ENCODE measurements around the gene HSD11B1L. TPM values are rescaled to one million over a fixed set of nuclear protein-coding genes. Genes with fewer than 3 reads are reported as not detected.

The HSD11B1L gene
- total and polyA plus RNA-seq, 2 donors (not counting 3 experiments of a cell fraction or from before 2014, with no cell fraction given) = 4.4 to 9.1 TPM

DNA sequence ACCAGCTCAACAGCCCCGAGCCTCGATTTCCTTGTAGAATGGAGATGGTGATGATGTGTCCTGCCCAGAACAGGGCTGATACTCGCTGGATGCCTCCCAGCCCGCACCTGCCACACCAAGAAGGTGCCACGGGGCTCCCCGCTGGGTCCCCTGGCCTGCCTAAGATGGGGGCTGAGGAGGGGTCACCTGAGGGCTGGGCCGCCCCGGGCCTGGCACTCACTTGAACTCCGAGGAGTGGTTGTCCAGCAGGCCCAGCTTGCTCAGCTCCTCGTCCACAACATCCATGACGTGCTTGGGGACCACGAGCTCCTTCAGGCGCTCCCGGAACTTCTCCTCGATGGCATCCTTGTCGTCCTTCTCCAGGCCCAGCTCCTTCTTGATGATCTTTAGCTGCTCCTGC is 24.7 kb downstream of the HSD11B1L start:
- no peak overlapping the region for H3K4me2 ChIP-seq (ENCODE audit: insufficient read depth, low read length)
- no TSS peak for BruUV-seq (replicated peaks)
- no peaks in the 10 kb centered on the region for H3K79me2 ChIP-seq (ENCODE audit: control insufficient read depth, insufficient read depth, low read length)
- no peak overlapping the region for H3K27ac ChIP-seq (ENCODE audit: insufficient read depth, low read depth, low read length)
- H3K4me3 ChIP-seq (replicated peaks in 1 of 3; ENCODE audit: insufficient read depth in 1 of 3, low read depth in 1 of 3, low read length in 3 of 3) = no peak overlapping the region
- no peaks in the 10 kb centered on the region for H3K9me3 ChIP-seq (replicated peaks; ENCODE audit: control insufficient read depth, insufficient read depth, low read length)
- H2AFZ ChIP-seq (ENCODE audit: low read depth, low read length) = no peak overlapping the region
- no peaks in the 10 kb centered on the region for H3K9me1 ChIP-seq (replicated peaks; ENCODE audit: control insufficient read depth, extremely low read depth, insufficient read depth, low read length)
- DNase-seq (ENCODE audit: low read depth, low spot score) = no peak
- intact Hi-C loops (cut with micrococcal nuclease) (no loop called here), dilution Hi-C loops (cut with MboI; ENCODE audit: extremely low pct_ligation_motif_present, low sequenced_read_pairs) (no loop called here)
- H3K36me3 ChIP-seq (ENCODE audit: control insufficient read depth in 2 of 2, extremely low read depth in 1 of 2, insufficient read depth in 2 of 2, low read length in 2 of 2) = peaks cover 11 to 40% of the 10 kb centered on the region in 2 experiments
- TF ChIP-seq POLR2A (IDR thresholded peaks at IDR 0.05; ENCODE audit: low read depth, low read length) = no peak
- no peak for TF ChIP-seq GATA2 (IDR thresholded peaks at IDR 0.05; ENCODE audit: insufficient read depth, insufficient read length, low read depth, low read length)
- no peak for TF ChIP-seq EZH2 (IDR thresholded peaks at IDR 0.05; ENCODE audit: borderline replicate concordance, low read depth, low read length, severe bottlenecking)
- no peak for TF ChIP-seq POLR2AphosphoS5 (IDR thresholded peaks at IDR 0.05; ENCODE audit: insufficient read depth, low read depth, low read length)
- TF ChIP-seq JUN (IDR thresholded peaks at IDR 0.05; ENCODE audit: borderline replicate concordance, insufficient read depth, insufficient read length, low read depth) = no peak
- TF ChIP-seq FOS (IDR thresholded peaks at IDR 0.05; ENCODE audit: borderline replicate concordance, insufficient read depth, low read length) = no peak
- H3K27me3 ChIP-seq (ENCODE audit: control insufficient read depth in 2 of 2, insufficient read depth in 2 of 2, low read length in 2 of 2) = no peaks in the 10 kb centered on the region
- FAIRE-seq = no peak
- H3K4me1 ChIP-seq (ENCODE audit: control insufficient read depth, extremely low read depth, insufficient read depth, low read length) = peaks cover 2% of the 10 kb centered on the region
- no peaks in the 10 kb centered on the region for H4K20me1 ChIP-seq (replicated peaks; ENCODE audit: control insufficient read depth, extremely low read depth, insufficient read depth, low read length)
- POLR2A ChIA-PET = no interaction called here
- CTCF ChIA-PET = interaction anchor here (0.6 kb wide), 1 partner anchor 16 kb away, joined by 3 read pairs; the partner anchor contains the start of gene RPL36
- no peak overlapping the region for H3K9ac ChIP-seq (replicated peaks; ENCODE audit: extremely low read depth, insufficient read depth, low read length)

DNA sequence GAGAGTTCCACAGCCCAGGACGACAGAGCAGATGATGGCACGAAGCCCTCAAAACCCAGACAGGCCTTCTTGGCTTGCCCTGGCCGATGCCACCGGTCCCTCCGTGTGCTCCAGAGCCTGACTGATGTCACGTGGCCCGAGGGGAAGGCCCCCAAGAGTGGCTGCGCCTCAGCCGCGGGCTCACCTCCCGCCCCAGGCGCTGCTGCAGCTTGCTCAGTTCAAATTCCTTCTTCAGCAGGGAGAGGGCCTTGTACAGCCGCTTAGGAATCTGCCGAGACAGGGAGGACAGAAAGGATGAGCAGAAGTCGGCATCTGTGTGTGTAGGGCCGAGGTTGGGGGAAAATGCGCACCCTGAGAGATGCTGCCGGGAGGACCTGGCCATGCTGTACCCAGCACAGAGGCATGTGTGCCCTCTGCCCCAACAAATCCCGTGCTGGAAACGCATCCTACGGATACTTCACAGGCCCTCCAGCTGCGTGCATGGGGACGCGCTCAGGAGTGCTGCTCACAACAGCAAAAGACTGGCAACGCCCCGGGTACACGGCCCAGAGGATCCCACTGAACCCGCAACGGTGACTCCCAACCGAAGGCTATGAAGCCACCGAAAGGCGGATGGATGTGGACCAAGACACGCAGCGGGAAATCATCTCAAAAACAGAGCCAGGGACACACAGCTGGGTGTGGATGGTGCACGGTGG is 26.2 kb downstream of the HSD11B1L start:
- TF ChIP-seq POLR2A (IDR thresholded peaks at IDR 0.05; ENCODE audit: low read depth, low read length) = no peak
- TF ChIP-seq POLR2AphosphoS5 (IDR thresholded peaks at IDR 0.05; ENCODE audit: insufficient read depth, low read depth, low read length) = peak; percentile 18
- peaks cover 2% of the 10 kb centered on the region for H3K4me1 ChIP-seq (ENCODE audit: control insufficient read depth, extremely low read depth, insufficient read depth, low read length)
- dilution Hi-C loops (cut with MboI; ENCODE audit: extremely low pct_ligation_motif_present, low sequenced_read_pairs) (no loop called here), intact Hi-C loops (cut with micrococcal nuclease) (no loop called here)
- no peak overlapping the region for H3K9ac ChIP-seq (replicated peaks; ENCODE audit: extremely low read depth, insufficient read depth, low read length)
- no peak overlapping the region for H2AFZ ChIP-seq (ENCODE audit: low read depth, low read length)
- H3K4me3 ChIP-seq (replicated peaks in 1 of 3; ENCODE audit: insufficient read depth in 1 of 3, low read depth in 1 of 3, low read length in 3 of 3) = no peak overlapping the region
- DNase-seq (ENCODE audit: low read depth, low spot score) (no peak), FAIRE-seq (no peak)
- H3K4me2 ChIP-seq (ENCODE audit: insufficient read depth, low read length) = no peak overlapping the region
- no peaks in the 10 kb centered on the region for H3K27me3 ChIP-seq (ENCODE audit: control insufficient read depth in 2 of 2, insufficient read depth in 2 of 2, low read length in 2 of 2)
- no peaks in the 10 kb centered on the region for H3K9me1 ChIP-seq (replicated peaks; ENCODE audit: control insufficient read depth, extremely low read depth, insufficient read depth, low read length)
- H3K36me3 ChIP-seq (ENCODE audit: control insufficient read depth in 2 of 2, extremely low read depth in 1 of 2, insufficient read depth in 2 of 2, low read length in 2 of 2) = peaks cover 14 to 48% of the 10 kb centered on the region in 2 experiments
- H3K9me3 ChIP-seq (replicated peaks; ENCODE audit: control insufficient read depth, insufficient read depth, low read length) = no peaks in the 10 kb centered on the region
- H3K27ac ChIP-seq (ENCODE audit: insufficient read depth, low read depth, low read length) = no peak overlapping the region
- CTCF ChIA-PET = interaction anchor here (0.7 to 0.9 kb wide), 3 partner anchors 13 to 17 kb away, joined by 3 read pairs; partner anchors contain the start of genes CATSPERD, LONP1 and RPL36
- no TSS peak for BruUV-seq (replicated peaks)
- no peaks in the 10 kb centered on the region for H4K20me1 ChIP-seq (replicated peaks; ENCODE audit: control insufficient read depth, extremely low read depth, insufficient read depth, low read length)
- POLR2A ChIA-PET = interaction anchor here (1.0 to 2.5 kb wide), 2 partner anchors 13 to 16 kb away, joined by 3 to 6 read pairs; partner anchors contain the start of genes CATSPERD and LONP1
- no peaks in the 10 kb centered on the region for H3K79me2 ChIP-seq (ENCODE audit: control insufficient read depth, insufficient read depth, low read length)

All from endothelial cell of umbilical vein (primary cell).